Kidney (tissue), 14 donors: ENCODE data around the gene SOX15. TPM values are rescaled to one million over a fixed set of nuclear protein-coding genes. Genes with fewer than 3 reads are reported as not detected.
A peak's percentile ranks its signal among the peaks of the same experiment; 100 is the strongest.

ENCODE experiments used
- DNase-seq, 5 donors: peaks; one replicate each; pipeline ENCODE4 v3.0.0-alpha.2; 2013 to 2020
- FAIRE-seq: peaks from 2 replicates; lab custom pipeline; 2012; peaks lifted over from hg19 to GRCh38; lab: Jason Lieb, UNC
- H3K27ac ChIP-seq, 2 donors: one replicate each; pipeline ENCODE4 v1.7.0; 2013; ENCODE audit warnings: low read depth in 2 of 2, low read length in 2 of 2, inconsistent platforms in 1 of 2
- H3K27me3 ChIP-seq: one replicate; pipeline ENCODE4 v1.7.1; 2013; ENCODE audit warnings: low read length, inconsistent platforms; ENCODE audit not compliant: control insufficient read depth, insufficient read depth
- H3K36me3 ChIP-seq, 3 donors: one replicate each; pipeline versions ENCODE4 v1.7.0 to v1.7.1; 2013; ENCODE audit warnings: low read length in 3 of 3, control low read depth in 1 of 3, inconsistent platforms in 1 of 3; ENCODE audit not compliant: insufficient read depth in 3 of 3, control insufficient read depth in 2 of 3
- H3K4me1 ChIP-seq, 3 donors: one replicate each; pipeline versions ENCODE4 v1.7.0 to v1.7.1; 2013; ENCODE audit warnings: low read length in 3 of 3, inconsistent platforms in 1 of 3, low read depth in 1 of 3; ENCODE audit not compliant: control insufficient read depth in 2 of 3, insufficient read depth in 2 of 3
- H3K4me3 ChIP-seq, 3 donors: one replicate each; pipeline versions ENCODE4 v1.7.0 to v1.8.1; 2013; ENCODE audit warnings: low read length in 3 of 3, control low read depth in 1 of 3, inconsistent platforms in 1 of 3
- H3K9ac ChIP-seq, 3 donors: one replicate each; pipeline versions ENCODE4 v1.7.0 to v1.7.1; 2013; ENCODE audit warnings: low read length in 3 of 3, control low read depth in 1 of 3, inconsistent platforms in 1 of 3
- H3K9me3 ChIP-seq, 3 donors: one replicate each; pipeline versions ENCODE4 v1.7.0 to v1.7.1; 2013; ENCODE audit warnings: low read length in 3 of 3, control low read depth in 1 of 3, inconsistent platforms in 1 of 3; ENCODE audit not compliant: control insufficient read depth in 2 of 3, insufficient read depth in 1 of 3
- intact Hi-C: fragments of 100-400 bp; cut with DNase I; formaldehyde crosslinking; loops from one replicate; pipeline ENCODE4 v1.11.1; 2022
- polyA plus RNA-seq: library from polyadenylated mRNA; stranded (reverse); fragments of 350-450 nt; fragmentation: Illumina TruSeq; extraction: RNeasy Lipid Tissue Mini Kit (QIAGEN cat#74804); gene quantifications from one replicate; pipeline ENCODE4 v1.2.3, GENCODE V29; 2014; ENCODE audit warnings: low read depth, low replicate concordance; ENCODE audit not compliant: insufficient read depth
- total RNA-seq: library from RNA; stranded (reverse); fragmentation: NEBNext Ultra II Directional; extraction: Animal tissue kit (Norgen Biotek cat#: 25700); gene quantifications from one replicate; pipeline ENCODE4 v1.2.1, GENCODE V29; 2021
- TF ChIP-seq, protein P1 (sequence below): IDR thresholded peaks from 3 replicates; pipeline ENCODE4 v1.5.1; 2012; ENCODE audit warnings: mild to moderate bottlenecking, moderate library complexity, borderline replicate concordance; ENCODE audit not compliant: insufficient read depth; ENCODE audit errors: extremely low read depth
- donor health status: control.
- donor health status: control.
- donor health status: control.
- donor health status: control.
- donor health status: control.
- donor health status: DM: yes; HTN: yes; CAD: no.
- donor health status: Normal renal cell carcinoma (clear cell type).

SOX15 gene
- total and polyA plus RNA-seq, 2 donors from 2014 or later = 0.80 to 0.88 TPM

DNA sequence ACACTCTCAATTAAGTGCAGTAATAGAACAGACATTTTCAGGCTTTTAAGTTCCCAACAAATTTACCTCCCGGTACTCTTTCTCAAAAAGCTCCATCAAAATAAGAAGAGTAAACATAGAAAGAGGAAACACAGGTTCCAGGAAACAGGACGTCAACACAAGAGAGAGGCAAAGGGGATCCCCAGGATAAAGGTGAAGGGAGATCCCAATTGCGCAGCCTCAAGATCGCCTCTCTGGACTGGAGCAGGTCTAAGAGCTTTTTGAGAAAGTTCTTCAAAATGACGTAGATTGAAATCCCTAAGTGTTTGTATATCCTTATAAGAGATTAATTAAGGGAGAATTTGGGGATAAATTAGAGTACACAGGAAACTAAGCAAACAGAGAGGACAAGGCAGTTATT is 28.7 kb upstream of the SOX15 start:
- TF ChIP-seq, protein P1, sequence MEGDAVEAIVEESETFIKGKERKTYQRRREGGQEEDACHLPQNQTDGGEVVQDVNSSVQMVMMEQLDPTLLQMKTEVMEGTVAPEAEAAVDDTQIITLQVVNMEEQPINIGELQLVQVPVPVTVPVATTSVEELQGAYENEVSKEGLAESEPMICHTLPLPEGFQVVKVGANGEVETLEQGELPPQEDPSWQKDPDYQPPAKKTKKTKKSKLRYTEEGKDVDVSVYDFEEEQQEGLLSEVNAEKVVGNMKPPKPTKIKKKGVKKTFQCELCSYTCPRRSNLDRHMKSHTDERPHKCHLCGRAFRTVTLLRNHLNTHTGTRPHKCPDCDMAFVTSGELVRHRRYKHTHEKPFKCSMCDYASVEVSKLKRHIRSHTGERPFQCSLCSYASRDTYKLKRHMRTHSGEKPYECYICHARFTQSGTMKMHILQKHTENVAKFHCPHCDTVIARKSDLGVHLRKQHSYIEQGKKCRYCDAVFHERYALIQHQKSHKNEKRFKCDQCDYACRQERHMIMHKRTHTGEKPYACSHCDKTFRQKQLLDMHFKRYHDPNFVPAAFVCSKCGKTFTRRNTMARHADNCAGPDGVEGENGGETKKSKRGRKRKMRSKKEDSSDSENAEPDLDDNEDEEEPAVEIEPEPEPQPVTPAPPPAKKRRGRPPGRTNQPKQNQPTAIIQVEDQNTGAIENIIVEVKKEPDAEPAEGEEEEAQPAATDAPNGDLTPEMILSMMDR = no peak
- Histone ChIP-seq H3K27ac (no peak overlapping the region), H3K9ac (no peak overlapping the region), H3K4me1 (peaks cover 0 to 2% (median 2%) of the 10 kb centered on the region in 3 donors), H3K27me3 (no peaks in the 10 kb centered on the region), H3K4me3 (no peak overlapping the region), H3K9me3 (no peaks in the 10 kb centered on the region), H3K36me3 (no peaks in the 10 kb centered on the region)
- DNase-seq (no peak), FAIRE-seq (no peak)
- intact Hi-C loops = no loop called here

DNA sequence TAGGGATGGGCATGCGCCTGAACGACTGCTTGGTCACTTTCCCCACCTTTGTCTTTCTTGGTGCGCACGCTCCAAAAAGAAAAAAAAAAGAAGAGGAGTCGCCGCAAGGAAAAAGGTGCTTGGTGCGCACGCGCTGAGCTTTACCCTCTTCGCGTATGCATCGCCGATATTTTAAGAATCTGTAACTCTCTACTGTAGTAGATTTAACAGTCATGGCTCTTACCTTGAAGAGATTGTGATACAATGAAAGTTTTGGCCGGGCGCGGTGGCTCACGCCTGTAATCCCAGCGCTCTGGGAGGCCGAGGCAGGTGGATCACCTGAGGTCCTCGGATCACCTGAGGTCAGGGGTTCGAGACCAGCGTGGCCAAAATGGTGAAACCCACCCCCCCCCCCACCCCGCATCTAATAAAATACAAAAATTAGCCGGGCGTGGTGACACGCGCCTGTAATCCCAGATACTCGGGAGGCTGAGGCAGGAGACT is 25.4 kb upstream of the SOX15 start:
- Histone ChIP-seq H3K27me3 (no peaks in the 10 kb centered on the region), H3K4me3 (peak overlapping the region; percentile 75 to 79 (median 76)), H3K9ac (peak overlapping the region in 2 of 3 donors; percentile 67 to 78), H3K4me1 (peaks cover 4 to 22% (median 17%) of the 10 kb centered on the region in 3 donors), H3K27ac (peak overlapping the region; percentile 76 to 87), H3K36me3 (peaks cover 0 to 3% (median under 1%) of the 10 kb centered on the region in 3 donors), H3K9me3 (no peaks in the 10 kb centered on the region)
- DNase-seq (no peak), FAIRE-seq (no peak)
- intact Hi-C loops = no loop called here
- TF ChIP-seq, protein P1 = peak; percentile 1

DNA sequence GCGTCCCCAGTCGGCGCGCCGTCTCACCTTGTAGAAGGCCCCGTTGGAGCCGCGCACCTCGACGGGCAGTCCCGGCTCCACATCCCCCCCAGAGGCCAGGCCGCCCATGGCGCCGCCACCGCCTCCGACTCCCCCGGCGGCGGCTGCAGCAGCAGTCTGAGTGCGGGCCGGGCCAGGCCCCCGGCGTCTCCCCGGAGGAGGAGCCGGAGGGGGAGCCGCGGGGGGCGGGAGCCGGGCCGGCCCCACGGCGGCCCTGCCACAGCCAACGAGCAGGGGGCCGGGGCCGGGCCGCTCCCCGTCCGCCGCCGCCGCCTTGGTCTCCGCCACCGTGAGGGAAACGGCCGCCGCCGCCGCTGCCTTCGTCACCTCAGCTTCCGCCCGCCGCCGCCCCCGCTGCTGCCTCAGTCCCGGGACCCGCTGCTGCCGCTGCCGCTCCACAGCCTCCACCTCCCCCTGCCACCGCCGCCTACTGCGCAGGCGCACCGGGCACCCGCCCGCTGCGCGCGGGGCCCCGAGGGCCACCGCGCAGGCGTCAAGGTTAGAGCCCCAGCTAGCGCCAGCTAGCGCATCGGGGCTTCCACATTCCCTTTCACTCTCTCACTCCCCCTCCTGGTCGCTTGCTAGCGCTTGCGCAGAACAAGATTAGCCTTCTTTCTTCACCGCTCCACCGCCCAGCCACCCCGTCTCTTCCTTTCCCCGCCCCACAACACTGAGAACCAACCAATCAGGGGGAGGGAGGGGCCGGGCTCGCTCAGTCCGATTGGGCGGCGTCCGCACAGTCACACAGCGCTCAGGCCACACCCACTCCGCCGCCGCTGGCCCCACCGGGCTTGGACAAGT is 24.8 kb upstream of the SOX15 start, which contains the start of gene FXR2:
TSS of gene FXR2 (minus strand) at position 473 of the 840 bp plus-strand sequence. CDS start at position 108, 365 bp downstream.
- intact Hi-C loops = no loop called here
- Histone ChIP-seq H3K27me3 (no peaks in the 10 kb centered on the region), H3K4me1 (peaks cover 4 to 22% (median 17%) of the 10 kb centered on the region in 3 donors), H3K36me3 (peaks cover 0 to 3% (median 2%) of the 10 kb centered on the region in 3 donors), H3K4me3 (peak within 1 kb of the TSS; percentile 76 to 93 (median 81)), H3K27ac (peak within 1 kb of the TSS; percentile 76 to 87), H3K9me3 (no peaks in the 10 kb centered on the region), H3K9ac (peak within 1 kb of the TSS; percentile 52 to 93 (median 78))
- TF ChIP-seq, protein P1 = peak; percentile 41
- peak; percentile 92 for FAIRE-seq
- DNase-seq = peak; percentile 100
